Psoas muscle (tissue), 8 donors: ENCODE data around the gene SMPDL3B. TPM values are rescaled to one million over a fixed set of nuclear protein-coding genes. Genes with fewer than 3 reads are reported as not detected.

ENCODE experiments used
- ATAC-seq, 4 donors: fragments of 200-7000 bp; cut with Tn5 transposase; one replicate each; pipeline ENCODE4 v1.9.1; 2020; ENCODE audit warnings: moderate library complexity in 3 of 4, mild to moderate bottlenecking in 2 of 4
- DNase-seq, 2 donors: peaks; one replicate each; pipeline ENCODE4 v3.0.0-alpha.2; 2020
- H3K27ac ChIP-seq: fragments of 200-600 bp; one replicate; pipeline ENCODE4 v1.8.0; 2022
- H3K27me3 ChIP-seq, 3 donors: fragments of 200-600 bp in 1 of 3; one replicate each; pipeline versions ENCODE4 v1.6.1 to v1.8.0; 2013 to 2022; ENCODE audit warnings: low read length in 2 of 3, mild to moderate bottlenecking in 2 of 3, moderate library complexity in 1 of 3; ENCODE audit not compliant: insufficient read depth in 3 of 3
- H3K36me3 ChIP-seq, 2 donors: fragments of 200-600 bp in 1 of 2; one replicate each; pipeline versions ENCODE4 v1.6.1 to v1.8.0; 2013 to 2022; ENCODE audit warnings: low read depth in 1 of 2, mild to moderate bottlenecking in 1 of 2, moderate library complexity in 1 of 2; ENCODE audit not compliant: insufficient read depth in 1 of 2
- H3K4me1 ChIP-seq: fragments of 200-600 bp; one replicate; pipeline ENCODE4 v1.8.0; 2022
- H3K4me3 ChIP-seq: fragments of 200-600 bp; one replicate; pipeline ENCODE4 v1.8.0; 2022; ENCODE audit warnings: mild to moderate bottlenecking
- H3K9me3 ChIP-seq: fragments of 200-600 bp; one replicate; pipeline ENCODE4 v1.8.0; 2022
- CTCF ChIP-seq: fragments of 200-600 bp; IDR thresholded peaks from one replicate; pipeline ENCODE4 v1.8.0; 2022; ENCODE audit warnings: antibody characterized with exemption
- WGBS, 3 donors: extraction: QIAGEN DNeasy Blood & Tissue Kit; methylation state at CpG; one replicate each; pipeline versions ENCODE4 v1.1.6 to v1.1.7; 2013; 5-methylcytosine and 5-hydroxymethylcytosine counted together
- intact Hi-C, 2 donors: fragments of 100-400 bp; cut with DNase I; formaldehyde crosslinking; loops; one replicate each; pipeline versions ENCODE4 v1.11.0 to v1.14.2; 2022
- polyA plus RNA-seq, 3 donors: library from polyadenylated mRNA; stranded (reverse); fragments of 200-250 nt; gene quantifications; one replicate each; pipeline ENCODE4 v1.2.3, GENCODE V29; 2013
- total RNA-seq, 4 donors: library from RNA; stranded (reverse); fragmentation: NEBNext Ultra II Directional in 2 of 4; extraction: Animal tissue kit (Norgen Biotek cat#: 25700) in 2 of 4; gene quantifications; one replicate each; pipeline versions ENCODE4 v1.2.1 to v1.2.4, GENCODE V29; 2021 to 2023
- donor health status: healthy with polysubstance abuse.
- donor health status: DM: no; HTN: no; CAD: no; lungs with moderate emphysema.
- donor health status: Bipolar disorder and iron deficiency.
- donor health status: healthy.
- donor health status: DM: yes; HTN: yes; CAD: no.
- donor health status: DM: no; HTN: no; CAD: no.
- donor health status: DM: no; HTN: no; CAD: no.
- donor health status: DM: yes; HTN: yes; CAD: no.

The SMPDL3B gene
- total and polyA plus RNA-seq, 7 donors = 0.03 to 0.05 TPM; not detected in 5

GRCh38 chr1:27928216-27928954 lies 6.4 kb upstream of the SMPDL3B start:
- Histone ChIP-seq H3K27ac (no peak overlapping the region), H3K36me3 (no peaks in the 10 kb centered on the region), H3K4me3 (no peak overlapping the region), H3K27me3 (peaks cover 0 to 2% (median 0%) of the 10 kb centered on the region in 3 donors), H3K4me1 (no peaks in the 10 kb centered on the region), H3K9me3 (no peaks in the 10 kb centered on the region)
- no peak for TF ChIP-seq CTCF
- WGBS, 3 donors = 68 to 88% (median 71%) methylated on average over 5 of the region's 5 CpGs
- intact Hi-C loops = no loop called here
- DNase-seq (no peak), ATAC-seq (no peak)

GRCh38 chr1:27931184-27931583 lies 3.6 kb upstream of the SMPDL3B start:
- H3K27ac ChIP-seq = no peak overlapping the region
- no peaks in the 10 kb centered on the region for H3K9me3 ChIP-seq
- no peak overlapping the region for H3K4me3 ChIP-seq
- no peak for TF ChIP-seq CTCF
- whole genome bisulfite sequencing, 3 donors = 80 to 93% (median 87%) methylated on average over 6 of the region's 6 CpGs
- intact Hi-C loops = no loop called here
- no peak for DNase-seq
- no peaks in the 10 kb centered on the region for H3K4me1 ChIP-seq
- ATAC-seq = no peak
- no peaks in the 10 kb centered on the region for H3K36me3 ChIP-seq
- peaks cover 0 to 16% (median 2%) of the 10 kb centered on the region in 3 donors for H3K27me3 ChIP-seq

- intact Hi-C loops = no loop called here
- 82 to 85% (median 85%) methylated on average over 4 of the region's 4 CpGs for whole genome bisulfite sequencing, 3 donors
These were observed 3.0 kb upstream of the SMPDL3B start for GRCh38 chr1:27931759-27932158.

GRCh38 chr1:27935721-27936120 lies 921 bp downstream of the SMPDL3B start:
- intact Hi-C loops = no loop called here
- Histone ChIP-seq H3K4me1 (no peaks in the 10 kb centered on the region), H3K27ac (no peak overlapping the region), H3K4me3 (no peak overlapping the region), H3K36me3 (no peaks in the 10 kb centered on the region), H3K9me3 (no peaks in the 10 kb centered on the region), H3K27me3 (peaks cover 0 to 18% (median 2%) of the 10 kb centered on the region in 3 donors)
- ATAC-seq (no peak), DNase-seq (no peak)
- WGBS, 3 donors = 33 to 43% (median 41%) methylated on average over 8 of the region's 8 CpGs
- TF ChIP-seq CTCF = no peak

More at GRCh38 chr1:27931759-27932158, 3.0 kb upstream of the SMPDL3B start:
- H3K4me1 ChIP-seq = no peaks in the 10 kb centered on the region
- H3K36me3 ChIP-seq = no peaks in the 10 kb centered on the region
- H3K27ac ChIP-seq = no peak overlapping the region
- H3K4me3 ChIP-seq = no peak overlapping the region
- DNase-seq = no peak
- H3K27me3 ChIP-seq = peaks cover 0 to 18% (median 2%) of the 10 kb centered on the region in 3 donors
- TF ChIP-seq CTCF = no peak
- no peaks in the 10 kb centered on the region for H3K9me3 ChIP-seq
- no peak for ATAC-seq
